Activated B cell treated with CpG ODN at 0.5 μM for 24 hours (primary cell): ENCODE measurements around the gene DNM2. TPM values are rescaled to one million over a fixed set of nuclear protein-coding genes. Genes with fewer than 3 reads are reported as not detected.
A peak's percentile ranks its signal among the peaks of the same experiment; 100 is the strongest.

Source experiments
- ATAC-seq: fragments of 200-7000 bp; cut with Tn5 transposase; one replicate; pipeline ENCODE4 v1.10.0; 2021; ENCODE audit warnings: low read depth, mild to moderate bottlenecking, moderate library complexity
- CTCF ChIA-PET: fragments of 350-600 bp; sonication (Branson Sonifier 250); formaldehyde crosslinking; loops from one replicate; lab custom pipeline; 2021; ENCODE audit warnings: antibody characterized with exemption; lab: Charles Lee
- POLR2A ChIA-PET: fragments of 350-600 bp; sonication (Branson Sonifier 250); formaldehyde crosslinking; loops from one replicate; lab custom pipeline; 2021; ENCODE audit warnings: antibody characterized with exemption; lab: Charles Lee
- DNase-seq: peaks from one replicate; pipeline ENCODE4 v3.0.0; 2022
- H3K27ac Mint-ChIP-seq: one replicate; pipeline ENCODE4 v1.8.0; 2020; ENCODE audit warnings: mixed read lengths
- H3K27me3 Mint-ChIP-seq: one replicate; pipeline ENCODE4 v1.8.0; 2021; ENCODE audit warnings: mixed read lengths
- H3K36me3 Mint-ChIP-seq: one replicate; pipeline ENCODE4 v1.8.0; 2021; ENCODE audit warnings: low read depth, mixed read lengths
- H3K4me1 Mint-ChIP-seq: one replicate; pipeline ENCODE4 v1.8.0; 2021; ENCODE audit warnings: mixed read lengths
- H3K4me3 Mint-ChIP-seq: one replicate; pipeline ENCODE4 v1.8.0; 2020; ENCODE audit warnings: mild to moderate bottlenecking, mixed read lengths
- H3K9me3 Mint-ChIP-seq: one replicate; pipeline ENCODE4 v1.8.0; 2020; ENCODE audit warnings: mixed read lengths
- CTCF ChIP-seq: fragments of 200-600 bp; IDR thresholded peaks from one replicate; pipeline ENCODE4 v1.8.0; 2022; ENCODE audit warnings: antibody characterized with exemption, mild to moderate bottlenecking
- intact Hi-C: fragments of 100-400 bp; cut with micrococcal nuclease; formaldehyde crosslinking; loops from one replicate; pipeline ENCODE4 v1.15.1; 2024
- total RNA-seq: library from RNA; stranded (reverse); gene quantifications from 2 replicates; pipeline ENCODE4 v1.2.3, GENCODE V29; 2022

The DNM2 gene
- total RNA-seq, 1 donor from 2014 or later, result 257 TPM

GRCh38 chr19:10762656-10763055 is 44.8 kb downstream of the DNM2 start:
- DNase-seq, result no peak
- Mint-ChIP-seq H3K27ac (peak overlapping the region; percentile 83), H3K4me1 (peaks cover 83% of the 10 kb centered on the region), H3K9me3 (no peaks in the 10 kb centered on the region), H3K36me3 (peaks cover 27% of the 10 kb centered on the region), H3K27me3 (no peaks in the 10 kb centered on the region), H3K4me3 (no peak overlapping the region)
- ATAC-seq, result no peak
- POLR2A ChIA-PET, result interaction anchor here (0.5 to 1.3 kb wide), 3 partner anchors 18 to 73 kb away, joined by 3 to 6 read pairs (median 3); partner anchors contain the start of gene TMED1
- CTCF ChIA-PET, result interaction anchor here (1.1 kb wide), 1 partner anchor 63 kb away, joined by 5 read pairs; no protein-coding TSS in a partner anchor
- intact Hi-C loops, result no loop called here
- no peak for TF ChIP-seq CTCF

- Mint-ChIP-seq H3K9me3 (no peaks in the 10 kb centered on the region), H3K4me1 (peaks cover 85% of the 10 kb centered on the region), H3K4me3 (no peak overlapping the region), H3K27ac (peak overlapping the region; percentile 83), H3K36me3 (peaks cover 27% of the 10 kb centered on the region), H3K27me3 (no peaks in the 10 kb centered on the region)
- ATAC-seq (no peak), DNase-seq (no peak)
- ChIA-PET POLR2A (interaction anchor here (0.5 to 0.6 kb wide), 3 partner anchors 17 to 72 kb away, joined by 3 to 4 read pairs (median 3); partner anchors contain the start of gene TMED1), CTCF (no interaction called here)
- intact Hi-C loops, result no loop called here
- TF ChIP-seq CTCF, result no peak
Observed at GRCh38 chr19:10763411-10763810, 45.5 kb downstream of the DNM2 start.

- intact Hi-C loops, result no loop called here
- ATAC-seq (no peak), DNase-seq (no peak)
- Mint-ChIP-seq H3K27me3 (no peaks in the 10 kb centered on the region), H3K4me1 (peaks cover 85% of the 10 kb centered on the region), H3K9me3 (no peaks in the 10 kb centered on the region), H3K27ac (peak overlapping the region; percentile 83), H3K36me3 (peaks cover 31% of the 10 kb centered on the region), H3K4me3 (no peak overlapping the region)
- TF ChIP-seq CTCF, result no peak
- ChIA-PET CTCF (no interaction called here), POLR2A (interaction anchor here (0.6 kb wide), 1 partner anchor 32 kb away, joined by 4 read pairs; no protein-coding TSS in a partner anchor)
Observed at GRCh38 chr19:10763828-10764339, 46.0 kb downstream of the DNM2 start.

- Mint-ChIP-seq H3K36me3 (peaks cover 36% of the 10 kb centered on the region), H3K4me3 (no peak overlapping the region), H3K4me1 (peaks cover 85% of the 10 kb centered on the region), H3K27ac (peak overlapping the region; percentile 83), H3K27me3 (no peaks in the 10 kb centered on the region), H3K9me3 (no peaks in the 10 kb centered on the region)
- DNase-seq, result no peak
- no peak for TF ChIP-seq CTCF
- CTCF ChIA-PET, result no interaction called here
- intact Hi-C loops, result no loop called here
- no peak for ATAC-seq
- POLR2A ChIA-PET, result no interaction called here
Observed at GRCh38 chr19:10764340-10764894, 46.5 kb downstream of the DNM2 start.

- no peak overlapping the region for H3K27ac Mint-ChIP-seq
- no peak for ATAC-seq
- H3K4me3 Mint-ChIP-seq, result no peak overlapping the region
- CTCF ChIA-PET, result no interaction called here
- intact Hi-C loops, result no loop called here
- H3K36me3 Mint-ChIP-seq, result peaks cover 43% of the 10 kb centered on the region
- H3K27me3 Mint-ChIP-seq, result no peaks in the 10 kb centered on the region
- H3K4me1 Mint-ChIP-seq, result peaks cover 79% of the 10 kb centered on the region
- H3K9me3 Mint-ChIP-seq, result no peaks in the 10 kb centered on the region
- TF ChIP-seq CTCF, result no peak
- no peak for DNase-seq
- POLR2A ChIA-PET, result no interaction called here
Observed at GRCh38 chr19:10766049-10766623, 48.3 kb downstream of the DNM2 start.
